Measurements from ENCODE around the gene HSD17B12.

The HSD17B12 gene

DNA sequence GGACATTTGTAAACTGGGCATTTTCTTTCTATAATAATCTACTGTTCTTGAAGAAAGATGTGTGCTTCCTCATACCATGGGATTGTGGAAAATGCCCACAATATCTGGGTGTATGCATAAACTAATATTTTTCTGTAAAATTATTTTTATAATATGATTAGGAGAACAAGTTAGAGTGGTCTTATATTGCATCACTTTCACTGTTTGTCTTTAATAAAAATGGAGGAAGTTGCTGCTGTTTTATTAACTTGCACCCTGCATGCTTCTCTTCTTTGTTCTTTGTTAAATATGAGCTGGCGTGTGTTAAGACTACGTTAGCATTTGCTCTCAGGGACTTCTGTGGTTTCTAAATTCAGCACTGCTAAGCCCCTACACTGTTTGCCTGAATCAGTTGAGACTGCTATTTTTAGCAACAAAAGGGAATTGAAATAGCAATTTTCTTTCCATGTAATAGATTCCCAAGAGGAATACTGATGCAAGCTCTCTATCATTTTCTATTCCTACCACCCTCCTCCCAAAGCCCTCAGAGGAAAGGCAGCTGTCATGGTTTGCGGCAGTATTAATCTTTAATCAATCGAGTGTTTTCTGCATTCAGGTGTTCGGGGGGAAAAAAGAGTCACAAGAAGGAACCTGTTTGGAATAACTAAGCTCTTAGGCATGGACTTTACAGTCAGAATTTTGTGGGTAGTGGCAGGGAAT lies 56.1 kb downstream of the HSD17B12 start:
- no peaks in the 10 kb centered on the region for H3K27me3 ChIP-seq (ENCODE audit: insufficient read depth, low read depth, severe bottlenecking)
- H3K36me3 ChIP-seq: no peaks in the 10 kb centered on the region
- no peak for TF ChIP-seq CTCF (IDR thresholded peaks at IDR 0.05; ENCODE audit: low read depth, low read length)
- H3K27ac ChIP-seq: no peak overlapping the region
- DNase-seq: no peak
- no peaks in the 10 kb centered on the region for H3K9me3 ChIP-seq (ENCODE audit: severe bottlenecking)
- H3K4me3 ChIP-seq (ENCODE audit: low read depth, low read length): no peak overlapping the region

GRCh38 chr11:43737201-43737590 lies 56.7 kb downstream of the HSD17B12 start:
- Histone ChIP-seq H3K27me3 (ENCODE audit: insufficient read depth, low read depth, severe bottlenecking) (no peaks in the 10 kb centered on the region), H3K4me3 (ENCODE audit: low read depth, low read length) (no peak overlapping the region), H3K9me3 (ENCODE audit: severe bottlenecking) (no peaks in the 10 kb centered on the region), H3K36me3 (no peaks in the 10 kb centered on the region), H3K27ac (no peak overlapping the region)
- no peak for TF ChIP-seq CTCF (IDR thresholded peaks at IDR 0.05; ENCODE audit: low read depth, low read length)
- no peak for DNase-seq

- no peak overlapping the region for H3K4me3 ChIP-seq (ENCODE audit: low read depth, low read length)
- H3K27ac ChIP-seq: no peak overlapping the region
- TF ChIP-seq CTCF (IDR thresholded peaks at IDR 0.05; ENCODE audit: low read depth, low read length): no peak
Measured at GRCh38 chr11:43738600-43739409, 58.3 kb downstream of the HSD17B12 start.

GRCh38 chr11:43746670-43747069 lies 66.1 kb downstream of the HSD17B12 start:
- Histone ChIP-seq H3K36me3 (no peaks in the 10 kb centered on the region), H3K27me3 (ENCODE audit: insufficient read depth, low read depth, severe bottlenecking) (no peaks in the 10 kb centered on the region), H3K9me3 (ENCODE audit: severe bottlenecking) (no peaks in the 10 kb centered on the region), H3K27ac (no peak overlapping the region), H3K4me3 (ENCODE audit: low read depth, low read length) (no peak overlapping the region)
- DNase-seq: no peak
- no peak for TF ChIP-seq CTCF (IDR thresholded peaks at IDR 0.05; ENCODE audit: low read depth, low read length)

More at GRCh38 chr11:43738600-43739409, 58.3 kb downstream of the HSD17B12 start:
- no peaks in the 10 kb centered on the region for H3K36me3 ChIP-seq
- no peak for DNase-seq
- no peaks in the 10 kb centered on the region for H3K9me3 ChIP-seq (ENCODE audit: severe bottlenecking)
- no peaks in the 10 kb centered on the region for H3K27me3 ChIP-seq (ENCODE audit: insufficient read depth, low read depth, severe bottlenecking)

- Histone ChIP-seq H3K27me3 (ENCODE audit: insufficient read depth, low read depth, severe bottlenecking) (no peaks in the 10 kb centered on the region), H3K9me3 (ENCODE audit: severe bottlenecking) (no peaks in the 10 kb centered on the region), H3K4me3 (ENCODE audit: low read depth, low read length) (no peak overlapping the region), H3K27ac (no peak overlapping the region), H3K36me3 (no peaks in the 10 kb centered on the region)
- TF ChIP-seq CTCF (IDR thresholded peaks at IDR 0.05; ENCODE audit: low read depth, low read length): no peak
- no peak for DNase-seq
Measured at GRCh38 chr11:43747130-43747802, 66.7 kb downstream of the HSD17B12 start.

All from WERI-Rb-1 (cell line).